ENCODE data around the gene GABRB2. TPM values are rescaled to one million over a fixed set of nuclear protein-coding genes. Genes with fewer than 3 reads are reported as not detected.

Gene GABRB2
- total RNA-seq, 4 donors from 2014 or later = 0.75 to 22.4 (median 11.0) TPM

DNA sequence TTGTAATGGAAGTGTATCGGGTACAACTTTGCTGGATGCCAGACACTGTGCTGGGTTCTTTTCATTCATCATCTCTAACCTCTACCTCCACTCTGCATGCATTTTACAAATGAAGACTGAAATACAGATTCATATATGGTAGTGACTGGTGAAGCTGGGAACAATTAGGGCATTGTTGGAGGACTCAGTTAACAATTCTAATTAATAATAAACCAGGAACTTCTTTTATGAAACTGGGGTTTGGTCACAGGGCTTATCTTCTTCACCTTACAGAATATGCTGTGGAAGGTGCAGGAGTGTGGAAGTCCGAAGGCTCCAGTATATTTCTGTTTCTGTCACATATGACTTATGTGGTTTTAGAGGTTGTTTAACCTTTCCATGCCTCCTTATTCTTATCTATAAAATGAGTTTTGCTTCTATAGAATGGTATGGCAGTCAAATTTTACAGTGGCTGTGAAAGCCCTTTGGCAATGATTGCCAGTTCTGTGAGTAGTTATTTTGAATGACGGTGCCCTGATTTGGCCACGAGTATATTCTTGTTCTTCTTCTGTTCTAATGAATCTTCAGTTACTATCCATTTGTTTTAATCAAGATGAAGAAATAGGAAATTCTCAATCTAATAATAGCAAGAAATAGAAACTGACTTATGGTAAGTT lies 284.7 kb downstream of the GABRB2 start:
- no peak for TF ChIP-seq CTCF (IDR thresholded peaks at IDR 0.05; ENCODE audit: low read depth)

GRCh38 chr5:161258438-161258837 lies 288.1 kb downstream of the GABRB2 start:
- TF ChIP-seq CTCF (IDR thresholded peaks at IDR 0.05; ENCODE audit: low read depth) = no peak

- no peak for TF ChIP-seq CTCF (IDR thresholded peaks at IDR 0.05; ENCODE audit: low read depth)
These were observed 289.6 kb downstream of the GABRB2 start for GRCh38 chr5:161256957-161257356.

GRCh38 chr5:161246749-161247148 lies 299.8 kb downstream of the GABRB2 start:
- no peak for TF ChIP-seq CTCF (IDR thresholded peaks at IDR 0.05; ENCODE audit: low read depth)

Other genes with a start within 250 kb of the GABRB2 start
- gene GABRA6, start 139.0 kb upstream of the GABRB2 start, total RNA-seq = not detected

All from subcutaneous adipose tissue (tissue), 4 donors.